Measurements from ENCODE around the gene ACRV1. TPM values are rescaled to one million over a fixed set of nuclear protein-coding genes. Genes with fewer than 3 reads are reported as not detected.
A peak's percentile ranks its signal among the peaks of the same experiment; 100 is the strongest.

The ACRV1 gene
- polyA plus RNA-seq, 2 donors, result not detected

DNA sequence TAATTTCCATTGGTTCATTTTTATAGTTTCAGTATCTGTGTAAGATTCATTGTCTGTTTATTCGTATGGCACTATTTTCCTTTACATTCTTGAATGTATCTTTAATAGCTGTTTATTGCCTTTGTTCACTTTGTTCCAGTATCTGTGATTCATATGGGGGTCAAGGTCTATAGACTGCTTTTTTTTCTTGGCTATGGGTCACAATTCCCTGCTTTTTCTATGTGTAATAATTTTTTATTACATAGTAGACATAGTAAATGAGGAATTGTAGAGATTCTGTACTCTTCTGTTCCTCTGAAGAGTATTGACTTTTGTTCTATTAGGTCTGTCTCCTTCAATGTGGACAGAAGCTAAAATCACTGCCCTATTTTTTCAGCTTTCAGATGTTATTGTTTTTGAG is 10.5 kb downstream of the ACRV1 start:
- Histone ChIP-seq H3K4me1 (ENCODE audit: control insufficient read depth in 2 of 2, insufficient read depth in 2 of 2, low read length in 1 of 2) (no peaks in the 10 kb centered on the region), H3K9me3 (ENCODE audit: control insufficient read depth in 2 of 2, insufficient read depth in 1 of 2, low read depth in 1 of 2, low read length in 1 of 2) (no peaks in the 10 kb centered on the region), H3K27me3 (ENCODE audit: control insufficient read depth in 1 of 2, insufficient read depth in 2 of 2, low read length in 2 of 2) (no peaks in the 10 kb centered on the region), H3K4me3 (ENCODE audit: low read depth in 1 of 2, low read length in 2 of 2) (no peak overlapping the region), H3K27ac (ENCODE audit: low read depth in 2 of 2, low read length in 1 of 2) (no peak overlapping the region), H3K36me3 (ENCODE audit: control insufficient read depth in 2 of 2, insufficient read depth in 2 of 2, low read length in 1 of 2) (no peaks in the 10 kb centered on the region)
- 88 to 89% methylated on average over 1 of the region's 1 CpG for WGBS, 2 donors

GRCh38 chr11:125667151-125667550 is 13.5 kb downstream of the ACRV1 start:
- Histone ChIP-seq H3K27ac (ENCODE audit: low read depth in 2 of 2, low read length in 1 of 2) (no peak overlapping the region), H3K36me3 (ENCODE audit: control insufficient read depth in 2 of 2, insufficient read depth in 2 of 2, low read length in 1 of 2) (no peaks in the 10 kb centered on the region), H3K4me3 (ENCODE audit: low read depth in 1 of 2, low read length in 2 of 2) (no peak overlapping the region), H3K9me3 (ENCODE audit: control insufficient read depth in 2 of 2, insufficient read depth in 1 of 2, low read depth in 1 of 2, low read length in 1 of 2) (no peaks in the 10 kb centered on the region), H3K27me3 (ENCODE audit: control insufficient read depth in 1 of 2, insufficient read depth in 2 of 2, low read length in 2 of 2) (no peaks in the 10 kb centered on the region), H3K4me1 (ENCODE audit: control insufficient read depth in 2 of 2, insufficient read depth in 2 of 2, low read length in 1 of 2) (no peaks in the 10 kb centered on the region)
- WGBS, 2 donors, result 97 to 98% methylated on average over 2 of the region's 2 CpGs

DNA sequence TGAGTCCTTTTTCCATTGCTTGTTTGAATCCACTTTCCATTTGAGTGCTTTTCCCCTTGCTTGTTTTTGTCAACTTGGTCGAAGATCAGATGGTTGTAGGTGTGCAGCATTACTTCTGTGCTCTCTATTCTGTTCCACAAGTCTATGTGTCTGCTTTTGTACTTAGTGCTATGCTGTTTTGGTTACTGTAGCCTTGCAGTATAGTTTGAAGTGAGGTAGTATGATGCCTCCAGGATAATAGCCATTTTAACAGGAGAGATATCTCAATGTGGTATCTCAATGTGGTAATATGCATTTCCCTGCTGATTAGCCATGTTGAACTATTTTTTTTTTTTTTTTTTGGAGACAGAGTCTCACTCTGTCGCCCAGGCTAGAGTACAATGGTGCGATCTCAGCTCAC is 16.7 kb downstream of the ACRV1 start:
- no peaks in the 10 kb centered on the region for H3K9me3 ChIP-seq (ENCODE audit: control insufficient read depth in 2 of 2, insufficient read depth in 1 of 2, low read depth in 1 of 2, low read length in 1 of 2)
- H3K27me3 ChIP-seq (ENCODE audit: control insufficient read depth in 1 of 2, insufficient read depth in 2 of 2, low read length in 2 of 2), result no peaks in the 10 kb centered on the region
- no peaks in the 10 kb centered on the region for H3K36me3 ChIP-seq (ENCODE audit: control insufficient read depth in 2 of 2, insufficient read depth in 2 of 2, low read length in 1 of 2)
- no peaks in the 10 kb centered on the region for H3K4me1 ChIP-seq (ENCODE audit: control insufficient read depth in 2 of 2, insufficient read depth in 2 of 2, low read length in 1 of 2)
- H3K27ac ChIP-seq (ENCODE audit: low read depth in 2 of 2, low read length in 1 of 2), result no peak overlapping the region
- WGBS, 2 donors, result 89 to 96% methylated on average over 3 of the region's 3 CpGs
- no peak overlapping the region for H3K4me3 ChIP-seq (ENCODE audit: low read depth in 1 of 2, low read length in 2 of 2)

DNA sequence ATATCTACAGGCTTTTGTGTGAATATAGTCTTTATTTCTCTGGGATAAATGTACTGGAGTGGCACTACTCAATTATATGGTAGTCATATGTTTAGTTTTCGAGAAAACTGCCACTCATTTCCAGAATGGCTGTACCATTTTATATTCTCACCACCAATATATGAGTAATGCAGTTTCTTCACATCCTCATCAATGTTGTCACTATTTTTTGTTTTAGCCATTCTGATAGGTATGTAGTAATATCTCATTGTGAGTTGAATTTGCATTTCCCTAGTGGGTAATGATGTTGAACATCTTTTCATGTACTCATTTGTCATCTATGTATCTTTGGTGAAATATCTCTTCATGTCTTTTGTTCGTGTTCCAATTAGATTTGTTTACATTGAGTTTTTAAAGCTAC is 18.0 kb downstream of the ACRV1 start:
- no peak overlapping the region for H3K27ac ChIP-seq (ENCODE audit: low read depth in 2 of 2, low read length in 1 of 2)
- H3K4me1 ChIP-seq (ENCODE audit: control insufficient read depth in 2 of 2, insufficient read depth in 2 of 2, low read length in 1 of 2), result no peaks in the 10 kb centered on the region
- no peaks in the 10 kb centered on the region for H3K27me3 ChIP-seq (ENCODE audit: control insufficient read depth in 1 of 2, insufficient read depth in 2 of 2, low read length in 2 of 2)
- no peak overlapping the region for H3K4me3 ChIP-seq (ENCODE audit: low read depth in 1 of 2, low read length in 2 of 2)
- 81 to 83% methylated on average over 2 of the region's 2 CpGs for WGBS, 2 donors
- no peaks in the 10 kb centered on the region for H3K9me3 ChIP-seq (ENCODE audit: control insufficient read depth in 2 of 2, insufficient read depth in 1 of 2, low read depth in 1 of 2, low read length in 1 of 2)
- H3K36me3 ChIP-seq (ENCODE audit: control insufficient read depth in 2 of 2, insufficient read depth in 2 of 2, low read length in 1 of 2), result no peaks in the 10 kb centered on the region

DNA sequence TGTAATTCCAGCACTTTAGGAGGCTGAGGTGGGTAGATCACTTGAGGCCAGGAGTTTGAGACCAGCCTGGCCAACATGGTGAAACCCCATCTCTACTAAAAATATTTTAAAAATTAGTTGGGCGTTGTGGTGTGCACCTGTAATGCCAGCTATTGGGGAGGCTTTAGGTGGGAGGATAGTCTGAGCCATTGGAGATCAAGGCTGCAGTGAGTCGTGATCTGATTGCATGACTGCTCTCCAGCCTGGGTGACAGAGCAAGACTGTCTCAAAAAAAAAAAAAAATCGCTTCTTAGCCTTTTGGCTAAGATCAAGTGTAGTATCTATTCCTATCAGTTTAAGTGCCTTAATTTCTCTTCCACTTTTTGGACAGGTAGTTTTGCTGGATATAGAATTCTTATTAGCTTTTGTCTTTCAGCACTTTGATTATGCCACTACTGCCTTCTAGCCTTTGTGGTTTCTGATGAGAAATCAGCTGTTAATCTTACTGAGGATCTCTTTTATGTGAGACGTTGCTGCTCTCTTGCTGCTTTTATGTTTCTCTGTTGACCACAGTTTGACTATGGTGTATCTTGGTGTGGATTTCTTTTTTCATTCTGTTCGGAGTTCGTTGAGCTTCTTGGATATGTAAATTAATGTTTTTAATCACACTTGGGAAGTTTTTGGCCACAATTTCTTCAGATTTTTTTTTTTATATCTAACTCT is 31.0 kb downstream of the ACRV1 start:
- H3K4me1 ChIP-seq (ENCODE audit: control insufficient read depth in 2 of 2, insufficient read depth in 2 of 2, low read length in 1 of 2), result no peaks in the 10 kb centered on the region
- H3K36me3 ChIP-seq (ENCODE audit: control insufficient read depth in 2 of 2, insufficient read depth in 2 of 2, low read length in 1 of 2), result no peaks in the 10 kb centered on the region
- H3K27ac ChIP-seq (ENCODE audit: low read depth in 2 of 2, low read length in 1 of 2), result no peak overlapping the region
- no peak overlapping the region for H3K4me3 ChIP-seq (ENCODE audit: low read depth in 1 of 2, low read length in 2 of 2)
- H3K9me3 ChIP-seq (ENCODE audit: control insufficient read depth in 2 of 2, insufficient read depth in 1 of 2, low read depth in 1 of 2, low read length in 1 of 2), result no peaks in the 10 kb centered on the region
- no peaks in the 10 kb centered on the region for H3K27me3 ChIP-seq (ENCODE audit: control insufficient read depth in 1 of 2, insufficient read depth in 2 of 2, low read length in 2 of 2)
- 87 to 89% methylated on average over 6 of the region's 6 CpGs for WGBS, 2 donors

GRCh38 chr11:125645871-125646270 is 34.8 kb downstream of the ACRV1 start:
- H3K36me3 ChIP-seq (ENCODE audit: control insufficient read depth in 2 of 2, insufficient read depth in 2 of 2, low read length in 1 of 2), result no peaks in the 10 kb centered on the region
- 96 to 97% methylated on average over 3 of the region's 3 CpGs for WGBS, 2 donors
- no peaks in the 10 kb centered on the region for H3K4me1 ChIP-seq (ENCODE audit: control insufficient read depth in 2 of 2, insufficient read depth in 2 of 2, low read length in 1 of 2)
- no peak overlapping the region for H3K4me3 ChIP-seq (ENCODE audit: low read depth in 1 of 2, low read length in 2 of 2)
- no peaks in the 10 kb centered on the region for H3K9me3 ChIP-seq (ENCODE audit: control insufficient read depth in 2 of 2, insufficient read depth in 1 of 2, low read depth in 1 of 2, low read length in 1 of 2)
- H3K27ac ChIP-seq (ENCODE audit: low read depth in 2 of 2, low read length in 1 of 2), result no peak overlapping the region
- no peaks in the 10 kb centered on the region for H3K27me3 ChIP-seq (ENCODE audit: control insufficient read depth in 1 of 2, insufficient read depth in 2 of 2, low read length in 2 of 2)

DNA sequence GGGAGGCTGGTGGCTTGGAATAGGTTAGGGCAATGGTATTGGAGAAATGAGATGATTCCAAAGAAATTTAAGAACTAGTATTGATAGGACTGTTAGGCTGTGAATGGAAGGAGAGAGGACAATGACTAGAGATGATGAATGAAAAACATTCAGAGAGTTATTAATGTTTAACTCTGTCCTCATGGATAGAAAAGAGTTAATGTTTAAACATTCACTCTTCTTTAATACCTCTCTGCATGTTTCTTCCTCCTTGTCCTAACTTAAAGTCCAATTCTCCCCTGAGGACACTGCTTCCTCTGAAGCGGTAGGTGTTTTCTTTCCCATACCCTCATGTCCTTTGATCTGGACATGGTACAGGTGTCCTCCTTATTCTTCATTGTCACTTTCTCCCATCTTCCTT is 42.3 kb downstream of the ACRV1 start:
- Histone ChIP-seq H3K36me3 (ENCODE audit: control insufficient read depth in 2 of 2, insufficient read depth in 2 of 2, low read length in 1 of 2) (peaks cover 0 to 3% of the 10 kb centered on the region in 2 donors), H3K4me1 (ENCODE audit: control insufficient read depth in 2 of 2, insufficient read depth in 2 of 2, low read length in 1 of 2) (no peaks in the 10 kb centered on the region), H3K9me3 (ENCODE audit: control insufficient read depth in 2 of 2, insufficient read depth in 1 of 2, low read depth in 1 of 2, low read length in 1 of 2) (no peaks in the 10 kb centered on the region), H3K27ac (ENCODE audit: low read depth in 2 of 2, low read length in 1 of 2) (no peak overlapping the region), H3K4me3 (ENCODE audit: low read depth in 1 of 2, low read length in 2 of 2) (no peak overlapping the region), H3K27me3 (ENCODE audit: control insufficient read depth in 1 of 2, insufficient read depth in 2 of 2, low read length in 2 of 2) (no peaks in the 10 kb centered on the region)
- 68 to 95% methylated on average over 1 of the region's 1 CpG for WGBS, 2 donors

- Histone ChIP-seq H3K4me1 (ENCODE audit: control insufficient read depth in 2 of 2, insufficient read depth in 2 of 2, low read length in 1 of 2) (no peaks in the 10 kb centered on the region), H3K27ac (ENCODE audit: low read depth in 2 of 2, low read length in 1 of 2) (no peak overlapping the region), H3K36me3 (ENCODE audit: control insufficient read depth in 2 of 2, insufficient read depth in 2 of 2, low read length in 1 of 2) (peaks cover 0 to 3% of the 10 kb centered on the region in 2 donors), H3K27me3 (ENCODE audit: control insufficient read depth in 1 of 2, insufficient read depth in 2 of 2, low read length in 2 of 2) (no peaks in the 10 kb centered on the region), H3K9me3 (ENCODE audit: control insufficient read depth in 2 of 2, insufficient read depth in 1 of 2, low read depth in 1 of 2, low read length in 1 of 2) (no peaks in the 10 kb centered on the region), H3K4me3 (ENCODE audit: low read depth in 1 of 2, low read length in 2 of 2) (no peak overlapping the region)
- 84 to 85% methylated on average over 3 of the region's 3 CpGs for WGBS, 2 donors
Measured at GRCh38 chr11:125637840-125638239, 42.8 kb downstream of the ACRV1 start.

DNA sequence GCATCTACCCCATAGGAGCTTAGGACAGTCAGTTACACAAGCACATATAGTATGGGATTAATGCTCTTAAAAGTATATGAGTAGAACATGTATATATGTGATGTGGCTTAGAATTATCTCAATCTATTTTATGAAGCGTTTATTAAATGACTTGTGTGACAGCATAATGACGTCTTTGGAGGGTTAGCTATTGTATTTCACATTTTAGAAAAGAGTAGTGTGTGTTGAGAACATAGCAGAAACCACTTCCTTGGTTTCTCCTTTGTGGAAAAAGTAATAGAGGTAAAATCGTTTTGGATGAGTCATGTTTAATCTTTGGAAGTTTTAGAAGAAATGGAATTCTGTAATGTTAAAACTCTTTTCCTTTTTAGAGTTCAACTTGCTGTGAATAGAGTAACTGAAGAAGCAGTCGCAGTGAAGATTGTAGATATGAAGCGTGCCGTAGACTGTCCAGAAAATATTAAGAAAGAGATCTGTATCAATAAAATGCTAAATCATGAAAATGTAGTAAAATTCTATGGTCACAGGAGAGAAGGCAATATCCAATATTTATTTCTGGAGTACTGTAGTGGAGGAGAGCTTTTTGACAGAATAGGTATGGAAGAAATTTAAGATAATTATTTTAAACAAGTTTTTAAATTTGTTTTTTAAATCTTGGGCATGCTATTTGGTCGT is 53.3 kb downstream of the ACRV1 start:
- H3K9me3 ChIP-seq (ENCODE audit: control insufficient read depth in 2 of 2, insufficient read depth in 1 of 2, low read depth in 1 of 2, low read length in 1 of 2), result no peaks in the 10 kb centered on the region
- no peak overlapping the region for H3K27ac ChIP-seq (ENCODE audit: low read depth in 2 of 2, low read length in 1 of 2)
- no peaks in the 10 kb centered on the region for H3K36me3 ChIP-seq (ENCODE audit: control insufficient read depth in 2 of 2, insufficient read depth in 2 of 2, low read length in 1 of 2)
- peak overlapping the region in 1 of 2 donors; percentile 64 for H3K4me3 ChIP-seq (ENCODE audit: low read depth in 1 of 2, low read length in 2 of 2)
- WGBS, 2 donors, result 66% methylated on average over 7 of the region's 7 CpGs
- H3K4me1 ChIP-seq (ENCODE audit: control insufficient read depth in 2 of 2, insufficient read depth in 2 of 2, low read length in 1 of 2), result no peaks in the 10 kb centered on the region
- no peaks in the 10 kb centered on the region for H3K27me3 ChIP-seq (ENCODE audit: control insufficient read depth in 1 of 2, insufficient read depth in 2 of 2, low read length in 2 of 2)
